GM21619 (cell line): ENCODE measurements around the gene RIMBP2.
"Not testable (repeated sequence)": the region's sequence is repeated elsewhere in the genome, so short reads cannot be mapped to it uniquely, and the experiment has no call there.

Experiments used
- ATAC-seq: cut with Tn5 transposase; IDR thresholded peaks from one replicate; pipeline ENCODE4 v1.9.1; 2021; ENCODE audit not compliant: unreplicated experiment

Gene RIMBP2

DNA sequence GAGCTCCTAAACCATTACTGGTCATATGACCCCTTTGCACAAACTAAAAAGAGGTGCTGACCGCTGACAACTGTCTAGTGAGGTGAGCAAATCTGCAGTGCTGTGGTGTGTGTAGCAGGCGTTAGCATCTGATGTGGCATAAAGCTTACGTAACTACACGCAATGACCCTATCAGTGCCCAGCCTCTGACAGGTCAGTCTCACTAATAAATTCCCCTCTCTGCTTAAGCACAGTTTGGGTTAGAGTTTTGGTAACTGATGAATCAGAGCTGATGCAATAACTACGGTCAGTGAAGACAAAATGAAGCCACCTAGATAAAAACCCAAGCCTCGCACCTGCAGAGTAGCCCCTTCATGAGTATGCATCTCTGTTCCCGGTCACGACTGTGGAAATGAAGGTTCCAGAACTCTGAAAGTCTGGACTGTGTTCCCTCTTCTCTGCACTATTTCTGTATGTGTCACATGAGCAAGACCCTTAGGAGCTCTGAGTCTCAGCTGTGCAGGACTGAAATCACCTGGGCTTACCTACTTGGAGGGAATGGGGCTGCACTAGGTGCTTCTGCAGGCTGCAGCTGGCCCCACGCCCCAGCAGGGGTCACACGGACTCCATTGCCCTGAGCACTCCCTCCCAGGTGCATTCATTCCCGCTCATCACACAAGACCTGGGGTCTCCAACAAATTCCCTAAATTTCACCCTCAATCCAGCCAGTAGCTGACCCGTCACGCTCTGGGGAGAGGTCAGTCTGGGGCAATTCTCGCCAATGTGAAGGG, 54.4 kb downstream of the RIMBP2 start:
- ATAC-seq: no peak

DNA sequence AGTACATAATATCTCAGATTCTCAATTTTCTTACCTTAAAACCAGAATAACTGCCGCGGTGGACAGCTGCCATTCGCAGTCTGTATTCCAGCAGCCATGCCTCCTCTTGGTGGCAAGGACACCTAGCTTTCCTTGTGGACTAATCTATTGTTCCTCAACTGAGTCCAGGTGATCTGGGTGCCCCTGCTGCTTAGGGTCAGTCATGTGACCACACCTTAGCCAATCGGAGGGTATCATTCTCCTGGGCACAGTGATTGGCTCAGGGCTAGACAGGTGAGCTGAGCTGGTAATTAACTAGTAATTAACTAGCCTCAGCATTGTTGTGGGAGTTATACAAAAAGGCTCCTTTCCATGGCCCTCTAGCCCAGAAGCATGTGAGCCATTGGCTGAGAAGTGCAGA, 55.0 kb downstream of the RIMBP2 start:
- no peak for ATAC-seq

DNA sequence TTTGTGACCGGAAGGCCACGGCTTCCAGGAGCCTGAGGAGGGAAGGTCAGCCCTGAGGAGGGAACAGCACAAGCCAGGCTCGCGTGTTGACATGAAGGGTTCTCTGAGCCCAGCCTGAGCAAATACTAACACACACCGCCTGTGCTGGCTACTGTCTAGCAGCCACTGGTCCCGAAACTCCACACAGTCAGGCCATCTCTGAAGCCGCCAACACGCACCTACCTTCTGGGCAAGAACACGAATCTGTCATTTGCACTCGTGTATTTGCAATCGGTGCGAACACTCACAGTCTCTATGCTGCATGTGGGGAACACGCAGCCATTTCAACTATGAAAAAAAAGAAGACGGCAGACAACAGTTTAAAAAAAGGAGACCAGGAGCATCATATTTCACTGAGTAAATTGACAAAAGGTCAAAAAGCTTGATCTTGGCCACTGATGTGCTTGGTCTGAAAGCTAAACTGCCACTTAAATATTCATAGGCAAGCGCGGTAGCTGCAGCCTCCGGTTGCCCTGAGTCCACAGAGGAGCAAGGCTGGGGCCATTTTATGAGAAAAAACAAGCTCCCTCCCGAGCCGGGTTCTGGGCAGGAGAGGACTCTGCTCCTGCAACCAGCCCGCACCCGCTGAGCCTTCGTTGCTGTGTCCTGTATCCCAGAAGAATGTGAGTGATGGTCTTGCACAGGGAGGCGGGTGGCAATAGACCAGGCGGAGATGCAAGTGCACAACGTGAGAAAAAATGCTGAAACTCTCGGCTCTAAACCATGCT, 57.8 kb downstream of the RIMBP2 start:
- ATAC-seq: no peak

DNA sequence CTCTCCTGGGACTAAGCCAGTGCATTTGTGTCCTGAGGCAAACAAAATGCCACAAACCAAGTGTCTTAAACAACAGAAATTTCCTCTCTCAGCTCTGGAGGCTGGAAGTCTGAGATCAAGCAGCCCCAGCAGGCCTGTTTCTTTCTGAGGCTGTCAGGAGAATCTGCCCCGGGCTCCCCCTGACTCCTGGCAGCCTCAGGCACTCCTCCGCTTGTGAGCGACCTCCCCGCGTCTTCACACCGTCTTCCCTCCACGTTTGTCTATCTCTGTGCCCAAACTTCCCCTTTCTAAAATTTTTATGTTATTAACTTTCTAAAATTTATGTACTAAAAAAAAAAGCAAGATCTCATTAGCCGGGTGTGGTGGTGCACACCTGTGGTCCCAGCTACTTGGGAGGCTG, 59.7 kb downstream of the RIMBP2 start:
- ATAC-seq: no peak

DNA sequence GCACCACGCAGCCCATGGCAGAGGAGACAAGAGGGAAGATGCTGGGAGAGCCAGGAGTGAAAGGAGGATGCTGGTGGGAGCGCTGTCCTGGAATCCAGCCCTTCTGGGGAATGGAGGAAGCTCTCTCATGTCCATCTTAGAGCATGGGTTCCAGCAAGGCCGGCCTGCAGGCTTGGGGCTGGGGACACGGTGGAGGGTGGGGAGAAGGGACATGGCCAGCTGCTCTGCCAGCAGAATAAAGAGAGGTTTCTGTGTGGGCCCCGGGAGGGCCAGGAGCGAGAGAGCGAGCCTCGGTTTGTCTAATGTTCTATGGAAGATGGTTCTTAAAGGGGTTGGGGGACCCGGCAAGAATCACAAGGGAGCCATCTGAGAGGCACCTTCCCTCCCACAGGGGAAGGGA, 60.2 kb downstream of the RIMBP2 start:
- no peak for ATAC-seq

DNA sequence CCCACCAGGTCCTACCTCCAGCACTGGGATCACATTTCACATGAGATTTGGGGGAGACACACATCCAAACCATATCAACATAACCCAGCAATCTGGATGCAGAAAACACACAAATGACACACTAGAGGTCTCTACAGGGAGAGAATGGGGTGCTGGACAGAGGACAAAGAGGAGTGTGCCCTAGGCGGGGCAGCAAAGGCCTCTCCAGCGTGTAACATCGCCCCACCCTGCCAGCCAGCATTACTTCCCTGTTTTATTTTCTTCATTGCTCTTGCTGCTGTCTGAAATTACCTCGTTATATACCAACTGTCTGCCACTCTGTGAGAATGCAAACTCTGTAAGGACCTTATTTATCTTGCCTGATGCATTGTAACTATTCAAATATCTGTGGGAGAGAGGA, 61.1 kb downstream of the RIMBP2 start:
- no peak for ATAC-seq

DNA sequence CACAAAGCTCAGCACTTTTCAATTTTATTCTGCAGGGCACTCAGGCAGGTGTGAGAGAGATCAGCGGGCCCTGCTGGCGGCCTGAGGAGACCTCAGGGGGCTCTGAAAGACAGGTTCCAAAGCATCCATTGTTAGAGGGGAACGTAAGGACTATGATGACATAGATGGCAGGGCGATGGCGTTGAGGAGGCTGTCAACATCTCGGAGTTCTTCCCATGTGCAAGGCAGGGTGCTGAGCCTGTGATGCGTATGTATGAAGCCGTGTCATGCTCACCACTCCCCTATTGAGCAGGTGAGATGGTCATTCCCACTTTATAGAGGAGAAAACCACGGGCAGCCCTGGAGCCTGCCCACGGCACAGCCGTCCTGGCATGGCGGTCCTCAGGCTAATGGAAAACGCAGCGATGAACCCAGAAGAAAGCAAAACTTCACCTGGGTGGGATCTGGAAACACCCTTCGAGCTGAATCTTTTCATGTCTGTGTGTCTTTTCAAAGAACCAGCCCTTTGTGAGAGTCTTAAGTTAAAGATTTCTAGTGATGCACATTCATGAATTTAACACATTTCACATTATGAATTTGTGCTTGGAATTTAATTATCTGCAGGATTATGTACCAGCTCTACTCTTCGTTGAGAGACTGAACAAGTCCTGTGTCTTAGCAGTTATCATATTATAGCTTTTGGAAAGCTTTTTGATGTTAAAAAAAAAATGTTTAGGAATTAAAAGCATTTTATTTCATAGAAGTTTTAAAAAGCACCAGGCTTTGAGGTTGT, 64.7 kb downstream of the RIMBP2 start:
- ATAC-seq: no peak

DNA sequence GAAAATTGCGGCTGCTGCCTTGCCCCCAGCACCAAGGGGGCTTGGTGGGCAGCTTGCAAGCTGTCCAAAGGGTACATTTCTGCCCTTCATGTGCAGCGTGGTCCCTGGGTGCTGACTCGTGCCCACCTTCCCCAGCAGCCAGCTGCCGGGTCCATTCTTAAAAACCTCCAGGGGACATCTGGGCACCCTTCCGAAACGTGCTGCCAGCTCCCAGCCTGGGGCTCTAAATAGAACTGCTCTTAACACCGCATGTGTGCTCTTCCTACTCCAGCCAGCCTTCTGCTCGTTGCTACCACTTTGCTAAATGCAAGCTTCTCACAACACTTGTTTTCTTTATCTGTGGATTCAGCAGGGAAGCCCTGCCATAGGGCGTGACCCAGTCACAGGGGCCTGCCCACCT, 66.0 kb downstream of the RIMBP2 start:
- no peak for ATAC-seq

DNA sequence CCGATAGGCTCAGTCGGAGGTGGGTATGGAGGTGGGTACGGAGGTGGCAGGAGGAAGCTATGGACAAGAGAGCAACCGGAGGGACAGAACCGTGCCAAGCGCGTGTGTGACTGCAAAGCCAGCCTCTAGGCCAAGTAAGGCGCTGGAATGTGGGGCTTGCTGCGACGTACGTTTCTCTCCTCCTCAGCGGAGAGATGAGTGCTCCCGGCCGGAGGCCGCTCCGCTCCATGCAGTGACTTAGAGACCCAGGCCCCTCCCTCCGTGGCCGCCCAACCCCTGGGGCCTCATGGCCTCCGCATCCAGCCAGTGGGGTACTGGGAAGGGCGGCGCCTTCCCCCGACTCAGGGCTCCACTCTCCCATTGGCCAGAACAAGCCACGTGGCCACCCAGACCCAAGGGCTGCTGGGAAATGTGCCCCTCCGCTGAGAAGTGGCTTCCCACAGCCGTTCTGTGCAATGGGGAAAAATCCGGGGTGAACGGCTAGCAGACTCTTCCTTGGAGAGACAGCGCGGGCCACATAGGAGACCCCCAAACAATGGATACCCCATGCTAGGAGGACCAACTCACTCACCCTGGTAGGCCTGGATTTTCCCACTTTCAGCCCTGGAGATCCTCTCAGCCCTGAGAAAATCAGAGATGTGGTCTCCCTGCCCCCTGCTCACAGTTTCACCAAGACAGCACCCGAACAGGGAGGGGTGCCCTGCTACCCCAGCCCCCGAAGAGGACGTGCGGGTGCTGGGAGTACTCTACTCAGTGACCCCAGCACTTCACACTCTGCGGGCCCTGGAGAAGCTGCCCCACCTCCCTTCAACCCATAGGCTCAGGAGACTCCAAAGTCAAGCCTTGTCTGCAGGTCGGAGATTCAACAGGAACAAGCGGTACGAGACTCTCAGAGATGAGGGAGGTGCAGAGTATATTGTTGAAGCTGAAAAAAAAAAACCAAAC, 66.7 kb downstream of the RIMBP2 start:
- no peak for ATAC-seq

DNA sequence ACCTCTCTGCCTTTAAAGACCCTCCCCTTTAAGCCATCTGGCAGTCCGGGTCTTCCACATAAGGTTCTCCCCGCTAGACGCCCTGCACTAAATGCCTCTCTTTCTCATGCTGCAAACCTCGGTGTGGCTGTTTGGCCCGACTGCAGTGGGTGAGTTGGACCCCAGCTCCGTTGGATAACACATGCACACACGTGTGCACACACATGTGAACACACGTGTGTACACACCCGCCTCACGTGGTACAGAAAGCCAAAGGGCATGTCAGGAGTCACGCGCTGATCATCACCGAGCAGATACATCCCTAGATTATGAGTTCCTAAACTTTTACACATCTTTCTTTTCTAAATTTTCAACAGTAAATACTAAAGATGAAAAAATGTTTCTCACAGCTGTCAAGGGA, 68.3 kb downstream of the RIMBP2 start:
- ATAC-seq: no peak

DNA sequence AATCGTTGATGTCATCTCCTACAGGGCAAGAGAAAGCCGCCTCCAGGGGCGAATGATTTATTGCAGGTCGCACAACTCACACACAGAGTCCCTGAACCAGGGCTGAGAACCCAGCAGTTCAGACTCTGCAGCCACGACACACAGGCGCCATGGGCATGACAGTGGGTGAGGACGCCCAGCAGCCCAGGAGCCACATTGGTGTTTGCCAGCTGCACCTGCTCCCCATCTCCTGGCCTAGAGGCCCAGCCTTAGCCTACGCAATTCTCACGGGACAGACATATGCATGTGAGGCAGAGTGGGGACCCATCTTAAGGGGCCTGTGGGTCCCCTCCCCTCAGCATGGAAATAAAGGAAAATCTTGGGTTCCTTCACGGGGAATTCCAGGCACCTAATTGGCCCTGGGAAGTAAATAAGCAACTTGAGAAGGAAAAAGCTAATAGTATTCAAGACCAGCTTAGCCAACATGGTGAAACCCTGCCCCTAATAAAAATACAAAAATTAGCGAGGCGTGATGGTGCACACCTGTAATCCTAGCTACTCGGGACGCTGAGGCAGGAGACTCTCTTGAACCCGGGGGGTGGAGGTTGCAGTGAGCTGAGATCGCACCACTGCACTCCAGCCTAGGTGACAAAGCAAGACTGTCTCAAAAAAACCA, 69.3 kb downstream of the RIMBP2 start:
- ATAC-seq: no peak

DNA sequence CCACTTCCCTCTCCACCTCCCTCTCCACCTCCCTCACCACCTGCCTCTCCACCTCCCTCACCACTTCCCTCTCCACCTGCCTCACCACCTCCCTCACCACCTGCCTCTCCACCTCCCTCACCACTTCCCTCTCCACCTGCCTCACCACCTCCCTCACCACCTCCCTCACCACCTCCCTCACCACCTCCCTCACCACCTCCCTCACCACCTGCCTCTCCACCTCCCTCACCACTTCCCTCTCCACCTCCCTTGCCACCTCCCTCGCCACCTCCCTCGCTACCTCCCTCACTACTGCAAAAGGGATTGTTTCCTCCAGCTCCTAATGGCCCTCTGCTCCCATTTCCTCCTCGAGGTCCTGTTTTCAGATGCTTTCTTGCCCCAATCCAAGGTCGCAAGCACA, 69.9 kb downstream of the RIMBP2 start:
- ATAC-seq: not testable (repeated sequence)

DNA sequence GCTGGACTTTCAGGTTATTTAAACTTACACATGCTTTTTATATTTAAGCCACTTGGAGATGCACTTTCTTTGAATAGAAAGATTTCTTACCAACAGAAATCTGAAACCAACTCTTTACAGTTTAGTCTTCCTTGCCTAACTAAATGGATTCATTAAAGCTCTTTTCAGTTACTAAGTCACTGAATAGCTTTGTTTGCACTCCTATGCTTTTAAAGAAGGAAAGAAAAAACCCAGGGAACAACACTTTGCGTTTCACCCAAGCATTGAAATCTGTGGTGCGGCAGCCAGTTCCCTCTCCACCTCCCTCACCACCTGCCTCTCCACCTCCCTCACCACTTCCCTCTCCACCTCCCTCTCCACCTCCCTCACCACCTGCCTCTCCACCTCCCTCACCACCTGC, 70.3 kb downstream of the RIMBP2 start:
- no peak for ATAC-seq

DNA sequence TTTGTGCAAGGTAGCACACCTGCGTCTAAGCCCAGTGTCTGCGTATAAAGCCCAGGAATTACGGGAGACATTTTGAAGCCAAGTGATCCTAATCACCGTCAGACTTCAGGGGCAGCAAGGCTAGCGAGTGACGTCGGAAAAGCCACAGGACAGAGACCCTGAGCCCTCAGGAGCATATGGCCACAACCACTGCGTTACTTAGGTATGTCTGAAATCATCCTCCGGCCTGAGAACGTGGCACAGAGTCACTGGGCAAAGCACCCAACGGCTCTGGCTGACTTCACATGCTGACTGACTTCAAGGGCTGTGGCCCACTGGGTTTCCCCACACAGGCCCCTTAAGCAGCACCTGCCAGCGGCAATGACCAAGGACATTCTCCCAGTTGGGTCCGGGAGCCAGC, 71.5 kb downstream of the RIMBP2 start:
- ATAC-seq: no peak

DNA sequence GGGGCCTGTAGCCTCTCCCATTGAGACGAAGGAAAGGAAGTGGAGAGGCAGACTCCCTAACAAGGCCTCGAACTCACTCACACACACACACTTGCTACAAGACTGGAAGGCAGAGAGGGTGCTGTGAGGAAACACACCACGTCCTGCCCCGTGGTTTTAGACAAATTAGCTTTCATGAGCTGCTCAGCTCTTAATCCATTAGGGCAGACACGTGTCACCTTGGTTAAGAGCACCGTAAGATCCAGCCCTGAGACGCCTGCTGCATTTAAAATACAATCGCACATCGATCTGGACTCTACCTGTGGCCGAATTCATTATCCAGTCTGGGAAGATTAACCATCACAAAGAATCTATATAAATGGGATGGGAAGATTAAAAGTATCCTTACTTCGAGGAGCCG, 72.0 kb downstream of the RIMBP2 start:
- no peak for ATAC-seq

DNA sequence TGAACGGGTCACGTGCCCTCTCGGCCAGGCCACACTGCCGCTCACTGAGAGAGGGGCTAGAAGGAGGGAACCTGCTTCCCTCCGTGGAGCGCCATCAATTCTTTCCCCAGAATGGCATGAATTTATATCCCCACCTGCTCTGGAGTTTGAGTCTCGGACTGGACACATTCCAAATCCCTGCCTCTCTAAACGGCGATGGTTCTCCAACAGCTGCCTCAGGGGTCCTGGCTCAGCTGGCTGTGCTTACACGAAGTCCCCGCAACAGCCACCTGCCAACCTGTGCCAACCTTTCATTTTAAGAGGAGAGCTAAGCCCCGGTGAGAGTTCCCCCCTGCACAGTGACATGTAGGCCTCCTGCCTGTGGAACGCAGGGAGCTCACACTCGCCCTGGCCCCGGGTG, 73.2 kb downstream of the RIMBP2 start:
- no peak for ATAC-seq

DNA sequence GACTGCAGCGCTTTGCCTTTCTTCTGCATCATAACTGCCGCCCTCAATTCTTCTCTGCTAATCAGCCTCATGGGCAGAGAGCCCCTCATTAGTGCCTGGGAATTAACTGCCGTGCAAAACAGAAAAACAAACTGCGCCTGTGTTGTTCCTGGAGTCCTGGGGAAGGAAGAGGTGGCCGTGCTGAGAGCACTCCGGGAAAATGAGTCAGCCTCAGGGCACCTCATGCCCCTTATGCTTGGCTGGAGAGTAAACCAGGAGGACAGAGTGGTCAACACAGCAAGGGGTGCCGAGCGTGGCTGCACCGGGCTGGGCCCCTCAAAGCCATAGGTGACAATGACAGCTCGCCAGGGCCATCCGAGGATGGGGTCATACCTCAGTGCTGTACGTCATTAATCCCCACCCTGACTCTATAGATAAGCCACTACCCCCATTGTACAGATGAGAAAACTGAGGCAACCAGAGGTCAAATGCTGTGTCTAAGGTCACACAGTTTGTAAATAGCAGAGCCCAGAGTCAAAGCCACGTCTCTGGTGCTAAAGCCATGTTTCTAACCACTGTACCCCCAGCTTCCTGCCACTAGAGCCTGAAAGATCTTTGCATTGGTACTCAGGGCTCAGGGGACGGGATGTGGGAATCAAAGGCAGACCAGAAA, 74.4 kb downstream of the RIMBP2 start:
- no peak for ATAC-seq

DNA sequence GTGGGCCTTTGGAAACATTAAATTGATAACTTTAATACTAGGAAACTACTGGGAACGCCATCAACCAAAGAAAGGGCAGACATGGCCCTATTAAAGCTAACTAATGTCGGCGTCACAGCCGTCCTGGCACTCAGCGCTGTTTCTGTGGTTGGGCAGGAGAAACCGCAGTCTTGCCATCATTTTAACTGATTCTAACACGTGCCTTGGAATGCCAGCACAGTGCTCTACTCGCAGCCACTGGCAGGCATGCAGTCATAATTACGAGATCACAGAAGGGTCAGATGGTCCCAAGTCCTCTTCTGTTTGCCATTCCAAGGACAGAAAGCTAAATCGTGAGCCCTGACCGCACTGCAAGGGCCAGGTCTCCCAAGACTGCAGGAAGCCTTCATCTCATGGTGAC, 75.2 kb downstream of the RIMBP2 start:
- ATAC-seq: no peak

DNA sequence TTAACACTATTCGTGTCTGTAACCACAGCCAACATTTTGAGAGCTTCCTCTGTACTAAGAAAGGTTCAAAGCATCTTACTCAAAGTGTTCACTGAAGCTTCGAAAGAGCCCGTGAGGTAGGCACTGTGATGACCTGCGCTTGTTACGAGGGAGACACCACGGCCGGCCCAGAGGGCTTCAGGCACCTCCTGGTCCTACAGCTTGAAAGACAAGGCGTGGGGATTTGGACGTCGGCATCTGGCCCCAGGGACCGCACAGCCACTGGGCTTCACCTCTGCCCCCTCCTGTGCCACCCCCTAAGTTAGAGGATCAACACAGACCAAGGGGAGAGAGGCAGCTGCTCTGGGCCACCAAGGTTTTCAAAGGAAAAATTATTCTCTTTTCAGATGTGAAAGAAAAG, 75.6 kb downstream of the RIMBP2 start:
- no peak for ATAC-seq
